ENCODE data around the gene MICU1. TPM values are rescaled to one million over a fixed set of nuclear protein-coding genes. Genes with fewer than 3 reads are reported as not detected.

Gene MICU1
- total and polyA plus RNA-seq, 10 of the 15 experiments (the other 5 are each of a cell fraction or from before 2014, with no cell fraction given): 18.2 to 36.4 (median 22.2) TPM

DNA sequence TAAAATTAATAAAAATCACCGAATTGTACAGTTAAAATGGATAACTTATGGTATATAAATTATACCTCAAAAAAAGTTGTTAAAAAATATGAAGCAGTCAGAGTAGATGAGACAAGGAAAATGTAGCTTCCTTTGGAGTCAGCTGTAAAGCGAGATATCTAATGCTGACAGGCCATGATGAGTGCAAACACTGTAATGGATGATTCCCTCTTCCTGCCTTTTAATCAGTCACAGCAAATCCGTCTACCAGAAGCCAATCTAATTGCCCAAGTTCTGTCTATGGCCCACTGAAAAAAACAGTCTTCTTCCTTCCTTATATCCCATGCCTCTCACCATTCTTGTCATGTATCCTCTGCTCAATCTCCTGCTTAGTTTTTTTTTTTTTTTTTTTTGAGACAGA is 211.2 kb downstream of the MICU1 start (continued):
- TF ChIP-seq PAX8 (IDR thresholded peaks at IDR 0.05) (no peak), NR2C1 (IDR thresholded peaks at IDR 0.05) (no peak), SP1 (IDR thresholded peaks at IDR 0.05; ENCODE audit: low read depth, low read length) (no peak), CREM (IDR thresholded peaks at IDR 0.05; ENCODE audit: low read depth) (no peak), EED (IDR thresholded peaks at IDR 0.05; ENCODE audit: low read depth) (no peak), JUND (IDR thresholded peaks at IDR 0.05; ENCODE audit: low read depth, low read length) (no peak), MXI1 (IDR thresholded peaks at IDR 0.05; ENCODE audit: low read depth, low read length) (no peak), HDAC6 (IDR thresholded peaks at IDR 0.05; ENCODE audit: unreplicated experiment) (no peak)

GRCh38 chr10:72409167-72409566 is 216.7 kb downstream of the MICU1 start:
- in situ Hi-C loops (cut with MboI): no loop called here
- no peaks in the 10 kb centered on the region for H3K79me2 ChIP-seq (ENCODE audit: control insufficient read depth, insufficient read depth, low read length)
- H3K9me3 ChIP-seq (replicated peaks; ENCODE audit: control insufficient read depth, insufficient read depth, low read length): no peaks in the 10 kb centered on the region
- intact Hi-C loops (cut with micrococcal nuclease; ENCODE audit: unreplicated experiment): no loop called here
- WGBS (ENCODE audit: insufficient coverage, insufficient replicate concordance, low lambda C conversion rate, missing lambda C conversion rate): 95% methylated on average over 1 of the region's 1 CpG
- no peak for FAIRE-seq
- no peaks in the 10 kb centered on the region for H4K20me1 ChIP-seq (ENCODE audit: control insufficient read depth, insufficient read depth)
- no peak overlapping the region for H3K9ac ChIP-seq (ENCODE audit: control insufficient read depth, insufficient read depth, low read length)
- H3K4me1 ChIP-seq (ENCODE audit: control insufficient read depth, insufficient read depth, low read length): peaks cover 4% of the 10 kb centered on the region; the same call in 1 of the 2 replicates
- RAD21 ChIA-PET (ENCODE audit: unreplicated experiment): no interaction called here
- H3K4me3 ChIP-seq: no peak overlapping the region
- CTCF ChIA-PET: no interaction called here
- SMC1A ChIA-PET (ENCODE audit: uncharacterized antibody, unreplicated experiment): no interaction called here
- no peak for DNase-seq (ENCODE audit: low read depth, low spot score)
- no peak overlapping the region for H3K27ac ChIP-seq (ENCODE audit: control insufficient read depth, insufficient read depth)
- POLR2A ChIA-PET: no interaction called here
- no TSS peak for BruUV-seq (replicated peaks)
- H3K36me3 ChIP-seq (ENCODE audit: control insufficient read depth in 2 of 2, insufficient read depth in 2 of 2, low read length in 1 of 2): no peaks in the 10 kb centered on the region
- H3K27me3 ChIP-seq (replicated peaks in 1 of 2; ENCODE audit: control insufficient read depth in 2 of 2, insufficient read depth in 2 of 2, low read length in 1 of 2): no peaks in the 10 kb centered on the region
- H3K4me2 ChIP-seq (ENCODE audit: control insufficient read depth, insufficient read depth): no peak overlapping the region
- no peak overlapping the region for H2AFZ ChIP-seq (ENCODE audit: control insufficient read depth, low read depth, low read length)
- ATAC-seq: no peak
- TF ChIP-seq MEF2B (IDR thresholded peaks at IDR 0.05; ENCODE audit: partially characterized antibody, poor library complexity, severe bottlenecking) (no peak), NFYA (IDR thresholded peaks at IDR 0.05; ENCODE audit: borderline replicate concordance, low read depth, low read length) (no peak), SPI1 (IDR thresholded peaks at IDR 0.05; ENCODE audit: borderline replicate concordance, insufficient read depth, low read depth, low read length) (no peak), EP300 (IDR thresholded peaks at IDR 0.05; ENCODE audit: borderline replicate concordance in 1 of 2, control insufficient read depth in 1 of 2, low read depth in 2 of 2, low read length in 2 of 2) (no peak), POLR2AphosphoS5 (IDR thresholded peaks at IDR 0.05; ENCODE audit: low read length) (no peak), NFIC (IDR thresholded peaks at IDR 0.05; ENCODE audit: low read depth, low read length) (no peak), PBX3 (IDR thresholded peaks at IDR 0.05; ENCODE audit: insufficient replicate concordance, low read depth, low read length) (no peak), ZBTB11 (CRISPR knock-in tag; IDR thresholded peaks at IDR 0.05) (no peak)

All from GM12878 (cell line).